ENCODE measurements around the gene ZBTB5.
"Not testable (repeated sequence)": the region's sequence is repeated elsewhere in the genome, so short reads cannot be mapped to it uniquely, and the experiment has no call there.

Gene ZBTB5, protein sequence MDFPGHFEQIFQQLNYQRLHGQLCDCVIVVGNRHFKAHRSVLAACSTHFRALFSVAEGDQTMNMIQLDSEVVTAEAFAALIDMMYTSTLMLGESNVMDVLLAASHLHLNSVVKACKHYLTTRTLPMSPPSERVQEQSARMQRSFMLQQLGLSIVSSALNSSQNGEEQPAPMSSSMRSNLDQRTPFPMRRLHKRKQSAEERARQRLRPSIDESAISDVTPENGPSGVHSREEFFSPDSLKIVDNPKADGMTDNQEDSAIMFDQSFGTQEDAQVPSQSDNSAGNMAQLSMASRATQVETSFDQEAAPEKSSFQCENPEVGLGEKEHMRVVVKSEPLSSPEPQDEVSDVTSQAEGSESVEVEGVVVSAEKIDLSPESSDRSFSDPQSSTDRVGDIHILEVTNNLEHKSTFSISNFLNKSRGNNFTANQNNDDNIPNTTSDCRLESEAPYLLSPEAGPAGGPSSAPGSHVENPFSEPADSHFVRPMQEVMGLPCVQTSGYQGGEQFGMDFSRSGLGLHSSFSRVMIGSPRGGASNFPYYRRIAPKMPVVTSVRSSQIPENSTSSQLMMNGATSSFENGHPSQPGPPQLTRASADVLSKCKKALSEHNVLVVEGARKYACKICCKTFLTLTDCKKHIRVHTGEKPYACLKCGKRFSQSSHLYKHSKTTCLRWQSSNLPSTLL

DNA sequence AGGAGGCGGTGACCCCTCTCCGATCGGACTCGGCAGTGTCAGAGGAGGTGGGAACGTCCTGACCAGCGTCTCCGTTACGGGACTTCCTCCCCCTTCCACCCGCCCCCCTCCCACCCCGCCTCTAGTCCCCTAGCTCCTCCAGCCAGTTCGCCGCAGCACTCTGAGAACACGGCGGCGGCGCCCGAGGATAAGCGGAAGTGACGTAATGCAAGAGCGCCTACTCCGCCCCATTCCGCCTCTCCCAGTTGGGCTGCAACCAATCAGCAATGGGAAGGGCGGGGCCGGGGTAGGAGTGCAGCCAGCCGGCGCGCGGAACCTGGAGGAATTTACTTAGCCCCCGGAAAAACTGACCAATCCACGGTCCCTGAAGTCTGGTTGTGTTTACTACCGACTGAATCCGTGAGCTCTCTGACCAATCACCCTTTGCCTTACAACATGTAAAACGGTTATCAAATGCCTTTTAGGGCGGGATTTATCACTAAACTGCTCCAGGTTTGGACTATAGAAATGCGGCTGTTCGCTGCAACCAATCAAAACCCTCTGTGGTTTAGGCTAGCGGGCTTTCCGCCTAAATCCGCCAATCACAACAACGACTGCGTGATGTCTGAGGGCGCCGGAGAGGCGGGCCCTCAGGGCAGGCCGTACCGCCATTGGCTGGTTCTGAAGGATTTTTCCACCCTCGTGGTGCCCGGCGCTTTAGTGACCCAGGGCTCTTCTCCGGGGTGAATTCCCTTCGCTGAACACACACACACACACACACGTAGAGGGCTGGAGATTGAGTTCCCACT lies at the start of gene ZBTB5:
TSS of gene ZBTB5 (minus strand) at position 202 of the 788 bp plus-strand sequence. CDS start 22,899 bp downstream, outside the sequence.
- DNase-seq: peak; percentile 99

DNA sequence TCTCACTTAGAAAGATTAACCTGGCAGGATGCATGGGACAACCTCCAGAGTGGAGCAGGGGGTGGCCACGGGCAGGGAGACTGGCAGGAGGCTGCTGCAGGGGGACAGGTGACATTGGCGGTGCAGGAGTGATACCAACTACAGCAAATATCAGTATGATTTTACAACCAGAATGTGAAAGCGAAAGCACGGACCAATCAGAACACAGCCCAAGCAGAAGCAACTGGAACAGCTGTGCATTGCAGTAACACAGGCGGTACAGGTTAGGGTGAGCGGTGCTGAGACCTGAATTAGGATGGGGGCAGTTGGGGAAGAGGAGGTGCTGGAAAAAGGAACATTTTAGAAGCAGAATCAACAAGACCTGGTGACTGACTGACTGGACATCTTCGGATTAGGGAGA lies 49.7 kb upstream of the ZBTB5 start:
- no peak for DNase-seq

DNA sequence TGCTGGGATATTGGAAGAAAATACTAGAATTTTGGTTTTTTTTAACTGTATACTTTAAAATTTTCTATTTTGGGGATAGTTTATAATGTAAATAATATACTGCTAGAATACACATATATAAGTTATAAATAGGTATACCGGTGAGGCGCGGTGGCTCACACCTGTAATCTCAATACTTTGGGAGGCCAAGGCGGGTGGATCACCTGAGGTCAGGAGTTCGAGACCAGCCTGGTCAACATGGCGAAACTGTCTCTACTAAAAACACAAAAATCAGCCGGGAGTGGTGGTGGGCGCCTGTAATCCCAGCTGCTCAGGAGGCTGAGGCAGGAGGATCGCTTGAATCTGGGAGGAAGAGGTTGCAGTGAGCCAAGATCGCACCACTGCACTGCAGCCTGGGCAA lies 49.2 kb upstream of the ZBTB5 start:
- not testable (repeated sequence) for DNase-seq

DNA sequence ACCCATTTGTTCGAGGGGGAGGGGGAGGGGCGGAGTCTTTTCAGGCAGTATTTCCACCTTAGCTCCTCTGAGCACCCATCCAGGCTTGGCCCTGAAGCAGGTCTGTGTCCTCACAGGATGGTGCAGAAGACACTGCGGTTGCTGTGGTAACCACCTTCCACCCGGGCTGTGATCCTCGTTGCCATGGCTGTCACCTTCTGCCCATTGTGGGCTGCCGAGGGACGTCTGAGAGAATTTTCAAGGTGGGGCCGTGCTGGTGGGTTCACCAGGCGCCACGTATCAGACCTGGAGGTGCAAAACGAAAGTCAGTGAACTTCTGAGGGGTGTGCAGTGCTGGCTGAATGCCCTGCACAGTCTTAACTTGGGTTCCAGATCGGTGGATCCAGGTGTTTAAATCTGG lies 47.2 kb upstream of the ZBTB5 start:
- no peak for DNase-seq

DNA sequence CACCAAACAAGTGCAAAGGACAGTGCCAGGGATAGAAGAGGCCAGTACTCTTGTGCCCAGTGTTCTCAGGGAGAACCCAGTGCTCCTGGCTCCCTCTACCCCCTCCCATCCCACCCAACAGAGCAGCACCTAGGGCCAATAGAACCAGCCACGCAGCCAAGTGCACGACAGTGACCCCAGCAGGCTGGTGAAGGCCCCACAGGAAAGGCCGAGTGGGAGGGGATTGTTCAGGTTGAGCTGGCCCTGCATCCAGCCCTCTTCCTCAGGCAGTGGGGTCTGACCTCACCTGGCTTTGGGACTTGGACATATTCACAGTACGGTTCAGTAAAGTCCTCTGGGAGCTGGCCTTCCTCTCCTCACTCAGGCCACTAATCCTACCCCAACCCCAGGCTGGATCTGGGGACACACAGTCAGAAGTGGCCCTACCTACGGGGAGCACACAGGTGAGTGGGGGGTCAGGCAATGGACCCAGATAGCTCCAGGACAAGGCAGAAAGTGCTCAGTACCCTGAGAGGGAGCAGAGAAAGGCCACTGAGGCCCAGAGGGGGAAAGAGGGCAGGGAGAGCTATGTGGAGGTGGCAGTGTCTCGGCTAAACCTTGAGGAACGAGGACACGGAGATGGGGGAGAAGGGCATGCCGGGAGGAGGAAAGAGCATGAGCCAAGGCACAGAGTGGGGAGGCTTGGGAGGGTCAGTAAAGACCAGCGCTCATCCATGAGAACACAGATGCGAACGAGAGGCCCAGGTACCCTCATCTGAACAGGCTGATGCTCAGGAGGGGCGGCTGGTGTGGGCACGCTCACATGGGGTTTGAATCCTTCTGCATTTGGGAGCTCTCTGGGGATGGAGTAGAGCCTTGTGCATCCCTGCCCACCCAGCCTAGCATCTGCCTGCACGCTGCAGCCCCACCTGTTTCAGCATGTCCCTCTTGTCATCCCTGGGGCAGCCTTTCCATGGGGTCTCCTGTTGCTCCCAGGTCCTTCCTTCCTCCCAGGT lies 46.1 kb upstream of the ZBTB5 start:
- no peak for DNase-seq

DNA sequence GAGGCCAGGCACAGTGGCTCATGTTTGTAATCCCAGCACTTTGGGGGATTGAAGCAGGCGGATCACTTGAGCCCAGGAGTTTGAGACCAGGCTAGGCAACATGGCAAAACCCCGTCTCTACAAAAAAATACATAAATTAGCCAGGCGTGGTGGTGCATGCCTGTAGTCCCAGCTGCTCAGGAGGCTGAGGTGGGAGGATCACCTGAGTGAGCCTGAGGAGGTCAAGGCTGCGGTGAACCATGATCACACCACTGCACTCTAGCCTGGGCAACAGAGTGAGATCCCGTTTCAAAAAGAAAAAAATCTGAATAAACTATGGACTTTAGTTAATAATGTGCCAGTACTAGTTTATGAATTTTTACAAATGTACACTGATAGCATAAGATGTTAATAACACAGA lies 44.8 kb upstream of the ZBTB5 start:
- not testable (repeated sequence) for DNase-seq

DNA sequence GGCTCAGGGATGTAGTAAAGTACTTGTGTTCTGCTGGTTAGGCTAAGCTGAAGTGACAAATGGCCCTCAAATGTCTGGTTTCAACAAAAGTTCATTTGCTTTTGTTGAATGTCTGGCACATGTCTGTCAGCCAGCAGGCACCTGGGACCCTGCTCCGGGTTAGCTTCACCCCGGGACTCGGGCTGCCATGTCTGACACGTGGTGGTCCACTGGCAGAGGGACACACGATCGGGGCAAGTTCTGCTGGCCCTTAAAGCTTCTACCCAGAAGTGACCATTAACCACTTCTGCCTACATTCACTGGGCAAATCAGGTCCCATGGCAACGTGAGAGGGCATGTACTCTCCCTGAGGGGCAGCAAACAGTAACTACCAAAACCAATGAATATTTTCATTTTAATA lies 44.3 kb upstream of the ZBTB5 start:
- DNase-seq: no peak

DNA sequence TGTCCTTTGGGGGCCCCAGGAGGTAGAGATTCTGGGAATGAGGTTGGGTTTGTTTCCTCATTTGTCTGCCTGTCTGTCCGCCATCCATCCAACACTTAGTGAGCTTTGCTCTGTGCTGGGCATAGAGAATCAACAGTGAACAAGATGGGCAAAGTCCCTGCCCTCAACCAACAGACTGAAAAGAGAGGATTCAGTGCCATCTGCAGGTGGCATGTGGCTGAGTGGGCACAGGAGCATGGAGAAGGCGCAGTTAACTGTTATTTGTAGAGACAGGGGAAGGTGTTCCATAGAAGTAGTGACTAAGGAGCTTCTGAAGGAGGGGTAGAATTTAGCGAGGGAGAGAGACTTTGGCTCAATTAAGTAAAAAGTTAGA lies 43.6 kb upstream of the ZBTB5 start:
- no peak for DNase-seq

DNA sequence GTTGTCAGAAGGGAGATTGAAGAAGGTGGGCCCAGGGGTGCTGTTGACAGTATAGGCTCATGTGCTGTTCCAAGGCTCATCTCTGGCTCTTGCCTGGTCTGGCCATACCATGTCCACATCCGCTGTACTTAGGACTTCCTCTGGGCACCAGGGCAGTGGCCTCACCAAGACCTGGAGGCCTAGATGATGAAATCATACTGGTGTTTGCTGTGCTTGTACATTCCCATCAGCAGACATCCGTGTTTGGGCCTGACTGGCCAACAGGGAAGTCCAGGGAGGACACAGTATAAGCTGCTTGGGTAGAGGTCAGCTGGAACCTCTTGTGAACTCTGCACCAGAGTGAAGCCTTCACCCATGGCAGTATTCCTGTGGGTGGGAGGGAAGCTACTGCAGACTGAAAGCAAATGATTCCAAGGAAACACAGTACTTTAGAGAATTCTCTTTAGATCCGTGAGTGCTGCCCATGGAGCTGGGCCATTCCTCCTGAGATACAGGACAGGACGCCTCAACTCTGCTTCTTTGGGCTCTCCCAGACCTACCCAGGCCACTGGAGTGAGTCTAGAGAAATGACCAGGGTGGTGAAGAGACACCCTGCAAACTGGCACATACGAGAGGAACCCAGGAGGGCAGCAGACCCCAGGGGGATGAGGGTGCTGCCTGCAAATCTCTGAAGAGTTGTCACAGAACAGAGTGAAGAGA lies 43.0 kb upstream of the ZBTB5 start:
- DNase-seq: no peak

DNA sequence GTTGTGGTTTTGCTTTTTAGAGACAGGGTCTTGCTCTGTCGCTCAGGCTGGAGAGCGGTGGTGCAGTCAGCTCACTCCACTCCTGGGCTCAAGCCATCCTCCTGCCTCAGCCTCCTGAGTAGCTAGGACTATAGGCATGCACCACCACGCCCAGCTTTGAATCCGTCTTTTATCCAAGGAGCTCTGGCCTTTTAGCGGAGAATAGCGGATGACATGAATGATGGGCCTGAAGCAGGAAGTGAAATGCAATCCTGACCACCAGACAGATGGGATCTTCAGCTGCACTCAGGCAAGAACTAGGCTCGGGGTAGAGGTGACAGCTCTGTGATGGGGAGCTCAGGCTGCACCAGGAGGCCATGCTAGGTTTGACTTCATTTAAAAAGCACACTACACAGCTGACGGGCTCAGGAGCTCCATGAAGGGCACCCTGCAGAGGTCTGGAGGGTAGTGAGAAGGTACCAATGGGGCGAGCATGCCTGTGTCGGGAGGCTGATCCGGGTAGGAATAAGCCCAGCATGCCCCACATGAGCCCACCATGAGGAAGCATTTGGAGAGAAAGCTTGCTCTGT lies 42.4 kb upstream of the ZBTB5 start:
- no peak for DNase-seq

DNA sequence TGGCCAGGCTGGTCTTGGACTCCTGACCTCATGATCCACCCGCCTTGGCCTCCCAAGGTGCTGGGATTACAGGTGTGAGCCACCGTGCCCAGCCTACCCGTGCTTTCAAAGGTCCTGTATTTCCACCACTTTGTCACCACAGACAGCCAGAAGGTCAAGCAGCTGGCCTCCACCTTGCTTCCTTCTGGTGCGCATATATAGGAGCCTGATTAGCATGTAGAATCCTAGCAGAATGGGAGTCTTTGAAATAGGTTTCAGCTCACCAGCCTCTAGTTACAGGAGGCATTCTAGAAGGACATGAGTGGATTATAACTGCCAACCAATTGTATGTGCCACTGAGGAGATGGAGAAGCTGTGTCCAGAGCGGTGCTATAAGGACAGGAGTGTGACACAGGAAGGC lies 39.4 kb upstream of the ZBTB5 start:
- DNase-seq: no peak

DNA sequence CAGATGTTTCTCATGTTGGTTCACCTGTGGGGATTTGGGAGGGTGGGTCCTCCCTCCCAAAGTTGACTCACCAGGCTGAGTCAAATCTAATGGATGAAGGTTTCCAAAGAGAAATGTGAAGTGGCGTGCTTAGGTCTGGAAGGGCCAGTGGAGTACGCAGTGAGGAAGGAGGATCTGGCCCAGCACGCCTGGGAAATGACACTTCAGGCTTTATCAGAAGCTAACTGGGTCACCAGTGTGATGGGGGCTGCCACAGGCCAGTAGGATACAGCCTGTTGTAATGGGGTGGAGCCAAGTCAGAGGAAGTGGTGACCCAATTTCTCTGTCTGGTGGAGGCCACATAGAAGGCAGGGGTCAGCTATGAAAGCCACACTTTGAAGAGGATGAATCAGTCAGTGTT lies 38.5 kb upstream of the ZBTB5 start:
- DNase-seq: no peak

DNA sequence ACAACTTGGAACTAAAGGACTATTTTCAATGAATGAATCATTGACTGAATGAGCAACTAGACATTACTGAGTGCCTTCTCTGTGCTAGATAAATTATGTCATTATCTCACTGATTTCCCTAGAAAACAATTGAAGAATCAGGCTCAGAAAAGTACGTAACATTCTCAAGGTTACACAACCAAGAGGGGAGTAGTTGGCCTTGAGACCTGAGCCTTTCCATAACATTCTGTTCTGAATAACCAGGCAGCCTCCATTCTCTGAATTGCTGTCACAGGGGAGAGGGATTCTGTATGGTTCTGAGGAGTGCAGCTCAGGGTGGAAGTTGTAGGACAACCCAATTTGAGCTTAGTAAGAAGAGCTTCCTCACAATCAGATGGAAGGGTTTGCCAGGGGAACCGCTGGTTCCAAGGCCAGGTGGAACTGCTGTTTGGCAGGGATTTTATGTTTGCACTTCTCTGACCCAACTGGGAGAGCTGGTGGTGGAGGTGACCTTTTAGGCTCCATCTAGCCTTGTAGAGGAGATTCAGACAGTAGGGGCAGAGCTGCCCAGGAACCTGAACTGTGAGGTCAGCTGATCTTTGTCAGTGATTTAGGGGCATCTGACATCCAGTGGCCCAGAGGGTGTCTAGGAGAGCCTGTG lies 36.8 kb upstream of the ZBTB5 start:
- no peak for DNase-seq

DNA sequence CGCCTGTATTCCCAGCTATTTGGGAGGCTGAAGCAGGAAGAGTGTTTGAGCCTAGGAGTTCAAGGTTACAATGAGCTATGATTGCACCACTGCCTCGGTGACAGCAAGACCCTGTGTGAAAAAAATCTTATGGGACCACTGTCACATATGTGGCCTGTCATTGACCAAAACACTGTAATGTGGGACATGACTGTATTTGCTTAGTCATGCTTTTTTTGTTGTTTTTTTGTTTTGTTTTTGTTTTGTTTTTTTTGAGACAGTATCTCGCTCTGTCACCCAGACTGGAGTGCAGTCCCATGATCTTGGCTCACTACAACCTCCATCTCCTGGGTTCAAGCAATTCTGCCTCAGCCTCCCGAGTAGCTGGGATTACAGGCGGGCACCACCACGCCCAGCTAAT lies 34.0 kb upstream of the ZBTB5 start:
- no peak for DNase-seq

DNA sequence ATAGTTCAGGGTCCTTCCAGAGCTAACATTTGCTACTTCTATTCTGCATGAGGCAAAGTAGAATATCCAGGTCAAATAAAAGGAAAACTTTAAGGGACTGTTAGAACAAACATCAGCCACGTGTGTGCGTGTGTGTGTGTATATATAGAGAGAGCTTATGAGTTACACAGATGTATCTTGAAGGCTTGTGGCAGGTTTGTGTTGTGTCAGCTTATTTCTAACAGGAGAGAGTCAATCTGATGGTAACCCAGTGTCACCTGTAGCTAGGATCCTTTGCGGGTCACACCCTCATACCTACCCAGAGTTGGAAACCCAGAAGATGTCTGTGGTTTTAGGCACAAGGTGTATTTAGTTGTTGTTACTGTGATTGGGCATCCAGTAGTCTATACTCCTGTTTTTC lies 33.2 kb upstream of the ZBTB5 start:
- DNase-seq: no peak

DNA sequence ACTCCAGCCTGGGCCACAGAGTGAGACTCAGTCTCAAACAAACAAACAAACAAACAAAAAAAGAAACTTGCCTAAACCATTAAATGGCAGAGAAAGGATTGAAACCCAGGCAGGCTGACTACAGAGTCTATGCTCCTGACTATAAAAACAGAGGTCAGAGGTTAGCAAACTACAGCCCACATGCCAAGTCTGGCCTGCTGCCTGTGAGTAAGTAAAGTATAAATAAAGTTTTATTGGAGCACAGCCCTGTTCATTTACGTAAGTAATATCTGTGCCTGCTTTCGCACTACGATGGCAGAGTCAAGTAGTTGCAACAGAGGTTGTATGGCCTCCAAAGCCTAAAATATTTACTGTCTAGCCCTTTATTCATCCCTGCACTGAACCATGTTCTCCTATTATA lies 32.1 kb upstream of the ZBTB5 start:
- DNase-seq: no peak

DNA sequence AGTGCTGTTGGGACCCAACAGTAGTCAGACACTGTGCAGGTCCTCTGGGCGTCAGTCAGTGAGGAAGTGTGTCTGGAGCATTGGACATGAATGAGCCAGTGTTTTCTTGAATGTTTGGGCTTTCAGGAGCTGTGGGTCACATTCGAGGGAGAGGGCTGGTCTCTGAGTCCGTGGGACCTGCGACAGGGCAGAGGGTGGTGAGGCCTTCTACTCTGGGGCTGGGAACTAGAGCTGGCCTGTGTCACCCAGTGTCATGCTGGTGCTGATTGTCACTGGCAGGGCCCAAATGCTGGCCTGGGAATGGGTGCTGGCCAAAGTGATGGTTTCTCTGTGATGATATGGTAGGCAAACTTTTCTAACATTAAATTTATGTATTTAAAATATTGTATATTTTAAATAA lies 30.8 kb upstream of the ZBTB5 start:
- no peak for DNase-seq

DNA sequence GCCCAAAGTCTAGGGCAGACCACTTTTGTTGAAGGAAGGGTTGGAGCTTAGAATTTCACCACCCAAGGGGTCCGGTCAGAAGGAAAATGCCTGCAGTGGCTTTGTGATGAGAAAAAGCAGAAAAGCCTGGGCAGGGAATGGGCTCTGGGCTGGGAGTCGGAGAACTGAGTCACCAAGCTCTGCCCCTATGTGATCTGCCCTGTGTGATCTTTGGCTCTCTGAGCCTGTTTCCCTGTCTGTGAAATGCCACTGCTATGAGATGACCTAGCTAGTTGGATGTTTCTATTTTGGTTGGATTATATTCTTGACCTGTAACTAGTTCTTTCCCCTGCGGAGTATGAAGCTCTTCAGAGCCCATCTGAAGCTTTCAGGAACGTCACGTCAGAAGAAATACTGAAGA lies 30.3 kb upstream of the ZBTB5 start:
- DNase-seq: no peak

DNA sequence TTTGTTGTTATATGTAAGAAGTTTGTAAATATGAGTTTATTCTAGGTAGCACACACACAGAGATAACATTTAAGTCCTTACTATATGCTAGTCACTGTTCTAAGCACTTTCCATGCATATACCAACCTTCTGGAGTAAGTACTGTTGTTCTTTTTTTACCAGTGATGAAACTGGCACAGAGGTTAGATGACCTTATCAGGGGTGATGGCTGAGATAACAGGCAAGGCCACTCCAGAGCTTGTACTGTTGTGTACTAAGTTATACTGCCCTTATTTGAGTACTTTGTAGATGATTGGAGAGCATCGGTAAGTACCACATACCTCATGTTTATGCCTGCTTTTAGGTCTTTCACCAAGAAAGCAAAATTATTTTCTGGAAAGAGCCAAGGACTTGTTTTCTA lies 26.7 kb upstream of the ZBTB5 start:
- no peak for DNase-seq

DNA sequence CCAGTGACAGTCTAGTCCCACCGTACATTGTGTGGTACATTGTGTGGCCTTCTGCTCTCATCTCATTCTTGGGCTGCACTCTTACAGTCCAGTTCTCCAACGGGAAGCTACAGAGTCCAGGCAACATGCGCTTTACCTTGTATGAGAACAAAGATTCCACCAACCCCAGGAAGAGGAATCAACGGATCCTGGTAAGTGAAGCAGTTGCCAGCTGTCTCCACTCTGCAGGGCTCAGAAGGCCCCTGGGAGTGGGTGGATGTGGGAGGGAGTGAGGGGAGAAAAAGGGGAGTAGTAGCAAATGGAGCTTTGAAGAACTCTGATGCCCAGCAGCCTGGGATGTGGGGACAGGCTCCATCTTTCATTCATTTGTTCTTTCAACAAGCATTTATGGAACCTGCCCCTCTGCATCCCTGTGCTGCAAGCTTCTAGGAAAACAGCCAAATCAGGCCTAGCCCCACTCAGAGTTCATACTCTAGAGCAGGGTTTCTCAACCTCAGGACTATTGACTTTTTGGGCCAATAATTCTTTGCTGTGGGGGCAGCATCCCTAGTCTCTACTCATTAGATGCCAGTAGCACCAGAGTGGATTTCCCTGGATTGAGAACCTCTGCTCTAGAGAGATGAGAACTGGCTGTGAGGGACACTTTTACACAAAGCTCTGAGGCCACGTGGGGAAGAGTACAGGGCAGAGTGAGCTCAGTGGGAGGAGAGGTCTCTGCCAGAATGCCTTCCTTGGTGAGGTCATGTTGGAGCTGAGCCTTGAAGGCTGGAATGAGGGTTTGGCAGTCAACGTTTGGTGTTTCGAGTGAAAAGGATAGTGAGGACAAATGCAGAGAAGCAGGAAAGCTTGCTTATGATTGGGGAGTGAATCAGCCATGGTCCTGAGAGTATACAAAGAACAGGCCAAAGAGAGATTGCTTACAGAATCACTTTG lies 21.6 kb upstream of the ZBTB5 start:
- DNase-seq: no peak
